A172 (cell line): ENCODE results near the gene CDYL2. TPM values are rescaled to one million over a fixed set of nuclear protein-coding genes. Genes with fewer than 3 reads are reported as not detected.
A peak's percentile ranks its signal among the peaks of the same experiment; 100 is the strongest.
"Not testable (repeated sequence)": the region's sequence is repeated elsewhere in the genome, so short reads cannot be mapped to it uniquely, and the experiment has no call there.

ENCODE experiments used
- DNase-seq: peaks from one replicate; pipeline ENCODE4 v3.0.0-alpha.2; 2015; ENCODE audit warnings: low spot score
- total RNA-seq: library from RNA; depleted of rRNA; stranded (reverse); fragments of >200 nt; shearing (Covaris generic); gene quantifications from 2 replicates; pipeline ENCODE4 v1.2.3, GENCODE V29; 2014

CDYL2 gene
- total RNA-seq, 1 experiment from 2014 or later = 6.3 TPM

DNA sequence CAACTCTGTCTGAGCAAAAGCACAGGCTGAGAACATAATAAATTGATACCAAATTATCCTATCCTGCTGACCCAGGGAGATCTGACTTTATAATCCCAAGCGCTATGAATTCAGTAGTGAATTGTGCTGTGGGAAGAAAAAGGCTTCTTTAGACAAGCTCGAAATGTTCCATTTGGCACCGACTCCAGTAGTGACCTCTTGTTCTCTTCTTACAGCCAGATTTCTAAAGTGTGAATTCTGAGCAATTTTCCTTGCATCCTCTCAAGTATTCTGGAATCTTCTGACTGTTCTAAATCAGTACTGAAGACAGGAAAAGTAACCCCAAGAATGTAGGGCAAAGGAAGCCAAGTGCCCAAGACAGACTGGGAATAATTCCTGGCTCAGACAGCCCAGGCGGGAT lies 58.2 kb downstream of the CDYL2 start:
- DNase-seq = no peak

DNA sequence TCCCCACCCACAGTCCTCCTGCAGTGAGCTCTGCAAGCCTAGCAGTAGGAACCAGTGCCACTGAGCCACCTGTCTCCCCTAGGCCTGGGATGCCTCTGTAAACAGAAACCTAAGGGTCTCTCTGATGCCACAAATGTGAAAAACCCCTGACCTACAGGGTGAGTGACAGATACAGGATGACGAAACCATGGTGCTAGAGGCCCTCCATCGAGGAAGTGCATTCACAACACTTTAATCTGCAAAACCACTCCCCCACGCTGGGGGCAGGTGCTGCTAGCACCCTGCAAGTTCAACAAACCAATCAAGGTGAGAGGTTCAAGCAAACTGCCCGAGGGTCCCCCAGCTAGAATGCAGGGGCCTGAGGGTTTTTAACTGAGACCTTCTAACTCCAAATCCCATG lies 59.5 kb downstream of the CDYL2 start:
- no peak for DNase-seq

DNA sequence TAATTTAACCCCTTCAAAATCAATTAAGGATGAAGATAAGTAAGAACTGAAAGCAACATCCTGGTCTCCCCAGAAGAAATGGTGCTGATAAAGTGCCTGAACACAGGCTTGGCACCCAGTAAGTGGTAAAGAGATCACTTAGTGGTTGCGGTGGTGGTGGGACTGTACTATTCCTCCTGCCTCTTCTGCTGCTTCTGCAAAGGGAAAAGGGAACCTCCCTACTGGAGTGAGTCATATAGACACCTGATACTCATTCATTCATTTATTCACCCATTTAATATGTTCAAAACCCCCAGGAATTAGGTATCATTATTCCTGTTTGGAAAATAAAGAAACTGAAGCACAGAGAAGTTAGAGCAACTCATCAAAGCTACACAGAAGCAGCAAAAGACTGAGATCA lies 60.6 kb downstream of the CDYL2 start:
- DNase-seq = no peak

DNA sequence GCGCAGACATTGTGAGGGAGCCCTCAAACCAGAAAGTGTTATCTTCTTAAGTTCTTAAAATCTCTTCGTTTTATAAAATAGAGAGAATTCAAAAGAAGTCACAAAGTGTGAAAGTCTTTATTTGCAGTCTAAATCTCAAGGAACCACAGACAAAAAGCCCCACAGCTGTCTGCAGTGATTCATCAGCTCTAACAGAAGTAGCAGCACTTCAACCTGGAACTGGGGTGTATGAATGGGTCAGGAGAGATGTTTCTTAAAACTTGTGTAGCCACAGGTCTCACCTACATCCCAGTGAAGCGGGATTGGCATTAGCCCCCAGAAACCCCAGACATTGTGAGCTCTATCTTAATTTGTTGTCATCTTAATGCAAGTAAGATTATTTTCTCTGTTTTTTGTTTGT lies 61.1 kb downstream of the CDYL2 start:
- DNase-seq = no peak

DNA sequence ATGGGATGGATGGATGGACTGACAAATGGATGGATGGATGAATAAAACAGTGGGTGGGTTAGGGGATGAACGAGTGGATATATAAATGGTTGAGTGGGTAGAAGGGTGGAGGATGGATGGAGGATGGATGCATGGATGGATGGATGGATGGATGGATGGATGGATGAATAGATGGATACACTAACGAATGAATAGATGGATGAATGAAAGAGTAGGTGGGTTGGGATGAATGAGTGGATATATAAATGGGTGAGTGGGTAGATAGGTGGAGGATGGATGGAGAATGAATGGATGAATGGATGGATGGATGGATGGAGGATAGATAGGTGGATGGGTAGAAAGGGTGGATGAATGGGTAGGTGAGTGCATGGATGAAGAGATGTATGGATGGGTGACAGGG lies 62.1 kb downstream of the CDYL2 start:
- DNase-seq = no peak

DNA sequence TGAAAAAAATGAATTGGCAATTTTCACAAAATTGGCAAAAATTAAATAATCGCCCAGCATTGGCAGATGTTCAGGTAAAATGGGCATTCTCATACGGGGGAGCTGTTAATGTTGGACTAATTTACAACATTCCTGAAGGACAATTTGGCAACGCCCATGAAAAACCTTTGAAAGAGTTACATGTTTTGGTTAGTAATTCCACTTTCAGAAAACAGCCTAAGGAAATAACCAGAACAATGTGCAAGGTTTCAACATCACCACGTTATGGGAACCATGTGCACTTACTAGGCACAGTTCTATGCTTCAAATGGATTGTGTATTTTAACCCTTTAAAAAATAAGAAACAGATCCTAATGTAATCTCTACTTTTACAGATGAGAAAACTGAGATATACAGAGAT lies 62.7 kb downstream of the CDYL2 start:
- no peak for DNase-seq

DNA sequence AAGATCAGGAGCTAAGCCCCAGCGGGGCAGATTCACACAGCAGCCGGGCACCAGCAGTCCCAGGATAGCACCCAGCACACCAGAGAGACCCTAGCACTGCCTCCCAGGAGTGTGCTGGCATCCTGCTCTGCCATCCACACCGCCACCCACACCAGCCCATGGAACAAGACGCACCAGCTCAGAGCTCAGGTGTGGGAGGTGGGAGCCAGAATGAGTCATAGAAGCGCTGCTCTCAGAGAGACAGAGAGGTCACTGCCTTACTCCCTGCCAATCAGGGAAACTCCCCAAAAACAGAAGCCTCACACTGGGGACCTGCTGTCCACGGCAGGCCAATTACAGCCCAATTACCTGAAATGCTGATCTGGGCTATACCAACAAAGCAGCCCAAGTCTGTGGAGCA lies 64.9 kb downstream of the CDYL2 start:
- no peak for DNase-seq

DNA sequence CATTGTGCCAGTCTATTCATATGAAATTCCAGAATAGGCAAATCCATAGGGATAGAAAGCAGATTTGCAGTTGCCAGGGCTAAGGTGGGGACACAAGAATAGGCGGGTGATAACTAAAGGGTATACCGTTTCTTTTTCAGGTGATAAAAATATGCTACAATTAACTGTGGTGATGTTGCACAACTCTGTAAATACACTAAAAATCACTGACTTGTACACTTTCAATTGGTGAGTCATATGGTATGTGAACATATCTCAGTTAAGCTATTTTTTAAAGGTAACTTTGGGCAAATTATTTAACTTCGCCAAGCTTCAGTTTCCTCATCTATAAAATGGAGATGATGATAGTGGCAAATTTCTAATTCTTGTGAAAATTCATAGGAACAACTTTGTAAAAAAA lies 65.9 kb downstream of the CDYL2 start:
- DNase-seq = no peak

DNA sequence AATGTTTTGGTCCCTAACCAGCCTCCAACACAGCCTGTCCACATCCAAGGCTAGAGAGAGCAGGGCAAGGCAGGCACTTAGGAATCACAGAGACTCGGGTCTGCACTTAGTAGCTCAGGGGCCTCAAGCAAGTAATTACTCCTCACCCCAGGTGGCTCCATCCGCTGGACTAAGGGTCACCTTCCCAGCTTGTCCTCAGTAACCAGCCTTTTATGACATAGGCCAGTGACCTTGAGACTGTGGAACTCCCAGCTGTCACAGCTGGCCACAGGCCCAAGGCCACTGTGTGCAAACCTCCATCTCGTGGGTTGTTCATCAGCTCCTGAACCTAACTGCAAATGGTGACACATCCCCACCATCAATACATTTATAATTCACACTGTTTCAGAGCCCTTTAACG lies 68.6 kb downstream of the CDYL2 start:
- DNase-seq = no peak

DNA sequence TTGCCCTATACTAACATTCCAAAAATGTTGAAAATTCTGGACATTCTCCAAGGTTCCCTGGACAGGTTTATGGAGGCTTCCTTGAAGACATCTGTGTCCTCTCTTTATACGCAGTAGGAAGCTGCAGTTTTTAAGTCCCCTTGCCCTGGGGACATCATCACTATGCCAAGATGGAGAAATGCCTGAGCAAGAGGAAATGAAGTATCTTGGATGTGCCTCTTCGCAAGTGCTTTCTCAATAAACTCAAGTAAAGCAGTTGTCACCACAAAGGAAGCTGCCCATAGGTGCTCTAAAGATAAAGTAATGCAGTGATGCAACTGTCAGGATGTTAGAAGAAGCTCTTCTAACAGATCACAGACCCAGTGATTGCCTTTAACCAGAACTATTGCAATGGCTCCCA lies 71.0 kb downstream of the CDYL2 start:
- DNase-seq = no peak

DNA sequence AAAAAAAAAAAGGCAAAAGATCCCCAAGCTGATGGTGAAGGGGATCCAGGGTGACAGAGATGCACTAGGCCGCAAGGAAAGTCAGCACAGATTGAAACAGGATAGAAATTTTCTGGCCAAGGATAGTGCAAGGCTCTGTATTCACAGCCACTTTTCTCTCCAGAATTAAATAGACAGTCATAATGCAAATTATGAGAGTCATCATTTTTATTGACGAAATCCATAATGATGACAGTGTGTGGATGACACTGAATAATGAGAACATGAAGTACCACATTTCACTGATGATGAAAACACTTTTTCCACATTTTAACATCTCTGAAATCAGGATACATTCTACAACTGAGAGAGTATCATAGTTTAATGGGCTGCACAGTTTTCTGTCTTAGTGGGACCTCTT lies 72.5 kb downstream of the CDYL2 start:
- no peak for DNase-seq

DNA sequence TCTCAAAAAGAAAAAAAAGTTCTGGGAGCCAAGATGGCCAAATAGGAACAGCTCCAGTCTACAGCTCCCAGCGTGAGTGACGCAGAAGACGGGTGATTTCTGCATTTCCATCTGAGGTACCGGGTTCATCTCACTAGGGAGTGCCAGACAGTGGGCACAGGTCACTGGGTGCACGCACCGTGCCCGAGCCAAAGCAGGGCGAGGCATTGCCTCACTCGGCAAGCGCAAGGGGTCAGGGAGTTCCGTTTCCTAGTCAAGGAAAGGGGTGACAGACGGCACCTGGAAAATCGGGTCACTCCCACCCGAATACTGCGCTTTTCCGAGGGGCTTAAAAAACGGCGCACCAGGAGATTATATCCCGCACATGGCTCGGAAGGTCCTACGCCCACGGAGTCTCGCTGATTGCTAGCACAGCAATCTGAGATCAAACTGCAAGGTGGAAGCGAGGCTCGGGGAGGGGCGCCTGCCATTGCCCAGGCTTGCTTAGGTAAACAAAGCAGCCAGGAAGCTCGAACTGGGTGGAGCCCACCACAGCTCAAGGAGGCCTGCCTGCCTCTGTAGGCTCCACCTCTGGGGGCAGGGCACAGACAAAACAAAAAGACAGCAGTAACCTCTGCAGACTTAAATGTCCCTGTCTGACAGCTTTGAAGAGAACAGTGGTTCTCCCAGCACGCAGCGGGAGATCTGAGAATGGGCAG lies 77.2 kb downstream of the CDYL2 start:
- DNase-seq = not testable (repeated sequence)

DNA sequence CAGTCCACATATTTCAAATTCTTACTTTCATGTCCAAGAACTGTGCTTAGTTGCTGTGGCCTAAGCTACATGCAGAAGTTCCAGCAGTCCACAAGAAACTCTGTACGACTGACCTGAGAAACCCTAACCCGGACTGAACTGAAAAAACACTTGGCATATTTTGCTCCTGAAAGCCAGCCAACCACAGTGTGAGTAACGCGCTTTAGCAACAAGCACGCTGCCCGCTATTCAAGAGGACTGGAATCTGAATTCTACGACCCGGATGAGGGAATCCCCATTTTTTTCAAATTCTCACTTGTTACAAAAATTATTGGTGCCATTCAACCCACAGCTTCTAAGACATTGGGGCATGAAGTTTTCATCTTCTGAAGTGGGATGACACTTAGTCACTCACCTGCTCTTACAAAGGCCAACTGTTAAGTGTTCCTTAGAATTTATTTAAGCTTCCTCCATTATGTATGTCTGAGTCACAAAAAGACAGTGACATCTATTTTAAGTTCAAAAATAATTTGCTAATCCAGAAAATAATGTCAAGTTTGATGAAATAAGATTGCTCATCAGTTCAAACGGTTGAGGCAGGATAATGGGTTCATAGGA lies 78.7 kb downstream of the CDYL2 start:
- DNase-seq = no peak

DNA sequence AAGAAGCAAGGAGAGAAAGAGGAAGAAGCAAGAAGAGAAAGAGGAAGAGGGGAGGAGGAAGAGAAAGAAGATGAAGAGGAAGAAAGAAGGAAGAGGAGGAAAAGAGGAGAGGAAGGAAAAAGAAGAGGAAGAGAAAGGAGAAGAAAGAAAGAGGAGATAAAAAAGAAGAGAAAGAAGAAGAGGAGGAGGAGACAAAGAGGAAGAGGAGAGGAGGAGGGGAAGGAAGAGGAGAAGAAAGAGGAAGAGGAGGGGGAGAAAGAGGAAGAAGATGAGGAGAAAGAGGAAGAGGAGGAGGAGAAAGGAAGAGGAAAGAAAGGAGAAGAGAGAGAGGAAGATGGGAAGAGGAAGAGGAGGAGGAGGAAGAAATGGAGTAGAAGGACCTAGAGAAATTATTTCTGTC lies 80.4 kb downstream of the CDYL2 start:
- DNase-seq = no peak

DNA sequence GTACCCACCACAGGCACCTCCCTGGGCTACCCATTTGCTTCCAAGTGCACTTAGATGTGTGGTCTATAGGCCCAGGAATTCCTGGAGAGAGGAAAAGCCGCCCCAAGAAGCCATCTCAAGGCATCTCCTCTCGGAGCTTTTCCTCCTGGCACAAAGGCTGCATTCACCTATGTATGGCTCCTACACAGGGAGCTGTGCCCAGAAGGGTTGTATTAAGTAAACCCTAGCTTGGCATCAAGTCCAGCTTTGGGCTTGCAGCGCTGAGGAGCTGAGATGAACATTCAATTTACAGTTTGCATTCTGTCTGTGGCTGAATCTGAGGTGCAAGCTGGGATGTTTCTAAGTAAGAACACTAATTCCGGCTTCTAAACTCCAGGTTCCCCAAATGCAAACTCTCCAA lies 81.3 kb downstream of the CDYL2 start:
- no peak for DNase-seq

DNA sequence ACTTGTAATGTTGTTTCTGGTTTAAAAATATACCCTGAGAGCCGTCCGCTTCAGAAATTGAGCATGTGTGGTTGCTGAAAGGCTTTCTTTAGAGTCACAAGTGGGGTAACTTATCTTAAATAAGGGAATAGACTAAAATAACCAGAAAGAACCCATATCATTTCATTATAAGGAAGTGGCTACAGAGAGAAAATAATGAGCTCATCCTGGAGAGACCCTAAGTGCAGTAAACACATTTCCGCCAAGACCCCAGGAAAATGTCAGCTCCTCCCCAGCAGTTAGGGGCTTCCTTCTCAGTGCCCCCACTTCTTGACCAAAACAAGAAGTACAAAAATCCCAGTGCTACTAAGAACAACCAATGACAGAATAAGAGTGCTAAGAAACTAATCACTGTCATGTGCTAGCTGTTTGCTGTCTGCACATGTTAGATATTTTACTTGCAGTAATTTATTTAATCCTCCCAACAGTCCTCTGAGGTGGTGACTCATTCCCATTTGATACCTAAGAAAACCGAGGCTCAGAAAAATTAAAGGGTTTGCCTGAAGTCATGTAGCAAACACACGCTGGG lies 83.5 kb downstream of the CDYL2 start:
- DNase-seq = peak; percentile 48

DNA sequence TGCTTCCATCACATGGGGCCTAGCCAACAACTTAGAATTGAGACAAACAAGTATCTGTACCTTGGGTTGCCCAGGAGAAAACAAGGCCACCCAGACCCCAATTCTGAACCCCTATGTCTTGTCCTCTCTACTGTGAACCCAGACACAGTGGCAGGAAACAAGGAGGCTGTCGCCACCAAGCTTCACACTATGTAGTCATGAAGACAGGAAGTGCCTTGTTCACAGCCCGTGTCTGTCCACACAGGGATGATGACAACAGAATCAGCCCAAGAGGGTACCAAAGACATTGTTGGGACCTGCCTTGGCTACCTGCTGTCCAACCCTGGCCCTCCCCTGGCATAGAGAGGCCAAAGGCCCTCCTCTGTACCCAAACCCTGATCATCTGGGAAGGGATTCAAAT lies 84.8 kb downstream of the CDYL2 start:
- no peak for DNase-seq

DNA sequence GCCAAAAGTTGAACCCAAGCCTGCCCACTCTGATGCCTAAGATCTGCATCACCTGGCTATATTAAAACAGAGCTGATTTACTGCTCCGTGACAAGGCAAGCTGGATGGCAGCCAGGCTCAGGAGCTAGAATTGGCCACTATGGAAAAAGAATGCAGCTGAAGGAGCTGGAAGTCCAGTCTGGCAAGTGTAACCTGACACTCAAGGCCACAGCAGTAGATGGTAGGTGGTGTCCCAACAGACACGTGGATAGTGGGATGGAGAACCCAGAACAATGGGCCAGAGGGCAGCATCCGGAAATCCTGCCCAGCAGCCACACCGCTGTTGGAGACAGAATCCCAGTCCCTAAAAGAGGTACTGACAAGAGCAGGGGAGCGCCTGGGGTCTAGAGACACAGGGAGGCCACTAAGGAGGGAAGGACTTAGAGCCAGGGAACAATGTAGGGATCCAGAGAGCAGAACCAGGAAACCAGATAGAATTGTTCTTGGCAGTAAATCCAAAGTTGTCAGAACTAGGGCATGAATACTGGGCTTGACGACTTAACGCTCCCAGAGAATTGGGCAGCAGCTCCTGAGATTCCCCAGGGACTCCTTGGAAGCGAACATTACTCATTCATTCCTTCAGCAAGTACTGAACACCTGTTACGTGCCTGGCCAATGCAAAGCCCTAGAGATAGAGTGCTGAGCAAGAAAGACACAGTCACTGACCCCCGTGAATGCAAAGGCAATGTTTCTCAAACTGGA lies 85.7 kb downstream of the CDYL2 start:
- DNase-seq = peak; percentile 89

DNA sequence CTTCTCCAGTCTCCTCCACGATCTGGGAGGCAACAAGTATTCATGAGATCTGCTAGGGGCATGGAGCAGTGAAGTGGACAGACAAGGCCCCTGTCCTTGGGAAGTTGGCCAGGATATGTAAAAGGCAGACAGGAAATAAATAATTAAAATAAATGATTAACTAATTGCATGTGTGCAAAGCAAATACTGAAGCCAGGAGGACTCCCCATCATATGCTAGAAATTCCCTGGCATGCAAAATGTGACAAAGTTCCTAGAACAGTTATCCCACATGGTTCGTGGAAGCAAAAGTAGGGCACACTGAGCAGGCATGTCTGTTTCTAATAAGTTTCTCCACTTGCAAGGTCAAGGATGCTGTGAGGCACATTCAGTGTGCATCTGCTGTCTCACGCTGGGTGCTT lies 86.8 kb downstream of the CDYL2 start:
- DNase-seq = no peak

DNA sequence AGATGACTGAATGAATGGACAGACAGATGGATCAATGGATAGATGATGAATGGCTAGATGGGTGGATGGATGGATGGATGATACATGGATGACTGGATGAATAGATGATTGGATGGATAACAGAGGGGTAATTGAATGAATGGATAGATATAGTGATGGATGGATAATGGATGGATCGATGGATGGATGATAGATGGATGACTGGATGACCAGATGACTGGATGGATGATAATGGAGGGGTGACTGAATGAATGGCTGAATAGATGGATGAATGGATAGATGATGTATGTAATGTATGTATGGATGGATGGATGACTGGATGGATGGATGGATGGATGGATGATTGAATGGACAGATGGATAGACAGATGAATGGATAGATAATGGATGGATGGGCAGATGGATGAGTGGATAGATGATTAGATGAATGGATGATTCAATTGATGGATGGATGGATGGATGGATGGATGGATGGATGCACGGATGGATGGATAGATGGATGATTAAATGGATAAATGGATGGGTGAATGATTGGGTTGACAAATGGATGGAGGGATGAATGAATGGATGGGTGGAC lies 87.7 kb downstream of the CDYL2 start:
- DNase-seq = no peak

DNA sequence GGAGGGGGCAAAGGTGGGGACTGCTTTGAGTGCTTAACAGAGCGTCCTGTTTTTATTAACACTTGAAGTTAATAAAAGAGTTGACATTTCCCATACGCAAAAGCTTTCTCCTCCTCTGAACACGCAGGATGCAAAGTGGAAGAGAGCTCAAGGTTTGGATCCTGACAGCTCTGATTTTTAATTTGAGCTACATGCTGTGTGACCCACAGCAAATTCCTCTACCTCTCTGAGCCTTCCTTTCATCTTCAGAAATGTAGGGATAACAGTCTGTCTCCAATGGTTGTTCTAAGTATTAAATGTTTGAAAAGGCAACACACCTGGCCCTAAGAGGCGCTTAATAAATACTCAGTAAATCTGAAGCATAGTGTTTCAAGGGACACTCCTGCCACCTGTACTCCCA lies 93.0 kb downstream of the CDYL2 start:
- no peak for DNase-seq

DNA sequence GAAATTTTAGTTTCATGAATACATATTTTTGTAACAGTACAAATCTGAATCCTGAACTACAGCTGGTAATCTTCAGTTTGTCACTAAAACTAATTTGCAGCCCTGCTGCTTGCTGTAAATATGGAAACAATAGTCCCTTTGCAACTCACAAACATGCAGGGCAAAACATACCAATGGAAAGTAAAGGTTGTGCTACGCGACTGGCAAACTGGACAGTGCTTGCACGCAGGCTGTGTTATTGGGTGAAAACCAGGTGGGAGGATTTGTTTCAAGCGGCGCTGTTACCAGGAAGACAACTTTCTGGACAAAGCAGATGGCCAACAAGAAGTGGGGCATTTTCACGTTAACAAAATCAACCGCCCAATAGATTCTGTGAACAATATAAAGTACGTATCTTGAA lies 93.5 kb downstream of the CDYL2 start:
- DNase-seq = no peak

DNA sequence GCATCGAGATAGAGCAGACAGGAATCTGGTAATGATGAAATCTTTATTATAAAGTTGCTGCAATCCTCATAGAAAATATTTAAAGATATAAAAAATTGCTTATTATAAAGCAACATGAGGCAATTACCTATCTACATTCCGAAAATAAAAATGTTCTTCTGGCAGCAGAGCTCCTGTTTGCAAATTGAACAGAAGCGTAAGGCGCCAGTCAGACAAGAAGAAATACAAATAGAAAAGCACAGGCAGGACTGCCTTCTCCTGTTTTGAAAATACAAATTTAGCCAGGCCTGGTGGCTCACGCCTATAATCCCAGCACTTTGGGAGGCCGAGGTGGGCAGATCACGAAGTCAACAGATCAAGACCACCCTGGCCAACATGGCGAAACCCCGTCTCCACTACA lies 95.6 kb downstream of the CDYL2 start:
- DNase-seq = no peak
